HepG2 (cell line): ENCODE data around the gene RASIP1. TPM values are rescaled to one million over a fixed set of nuclear protein-coding genes. Genes with fewer than 3 reads are reported as not detected.

Source experiments
- CREB3 ChIP-seq: sonication (generic); formaldehyde crosslinking; IDR thresholded peaks from 2 replicates; pipeline ENCODE4 v1.5.0; 2020; ENCODE audit warnings: missing genetic modification reagents
- FOXA3 ChIP-seq: IDR thresholded peaks from 2 replicates; pipeline ENCODE4 v1.6.1; 2016; ENCODE audit warnings: missing genetic modification reagents, missing compliant biosample characterization
- FOXM1 ChIP-seq: sonication (generic); formaldehyde crosslinking; IDR thresholded peaks from 2 replicates; pipeline ENCODE4 v1.5.0; 2020; ENCODE audit warnings: missing genetic modification reagents
- GATAD2A ChIP-seq: IDR thresholded peaks from 2 replicates; pipeline ENCODE4 v1.6.1; 2016
- HMGA1 ChIP-seq: sonication (generic); formaldehyde crosslinking; conservative IDR thresholded peaks from 2 replicates; pipeline ENCODE4 v1.4.0; 2020; ENCODE audit warnings: missing genetic modification reagents
- IKZF5 ChIP-seq: IDR thresholded peaks from 2 replicates; pipeline ENCODE4 v1.6.1; 2018; ENCODE audit warnings: missing genetic modification reagents, mild to moderate bottlenecking, missing compliant biosample characterization
- IRX3 ChIP-seq: sonication (generic); formaldehyde crosslinking; IDR thresholded peaks from 2 replicates; pipeline ENCODE4 v1.8.1; 2023; ENCODE audit warnings: mild to moderate bottlenecking, low read depth, missing genetic modification reagents, borderline replicate concordance
- KMT2A ChIP-seq: sonication (generic); formaldehyde crosslinking; IDR thresholded peaks from 2 replicates; pipeline ENCODE4 v1.4.0; 2020; ENCODE audit warnings: missing genetic modification reagents
- MIER2 ChIP-seq: IDR thresholded peaks from 2 replicates; pipeline ENCODE4 v1.6.1; 2016; ENCODE audit warnings: missing biosample characterization, missing genetic modification reagents
- MXD4 ChIP-seq: IDR thresholded peaks from 2 replicates; pipeline ENCODE4 v1.6.1; 2016; ENCODE audit warnings: mild to moderate bottlenecking, missing biosample characterization, missing genetic modification reagents
- MXI1 ChIP-seq: IDR thresholded peaks from 3 replicates; pipeline ENCODE4 v1.6.1; 2012; ENCODE audit warnings: low read depth, low read length, inconsistent platforms, borderline replicate concordance
- NR2C2 ChIP-seq: sonication (generic); formaldehyde crosslinking; IDR thresholded peaks from 2 replicates; pipeline ENCODE4 v1.4.0; 2020; ENCODE audit warnings: missing genetic modification reagents, mild to moderate bottlenecking, moderate library complexity, borderline replicate concordance
- PHB2 ChIP-seq: fragments of 450-650 bp; IDR thresholded peaks from 2 replicates; pipeline ENCODE4 v1.6.1; 2018; ENCODE audit not compliant: partially characterized antibody
- PLSCR1 ChIP-seq: sonication (generic); formaldehyde crosslinking; IDR thresholded peaks from 2 replicates; pipeline ENCODE4 v1.5.0; 2020; ENCODE audit warnings: missing genetic modification reagents, mild to moderate bottlenecking, borderline replicate concordance
- POLR2G ChIP-seq: fragments of 200-400 bp; formaldehyde crosslinking; IDR thresholded peaks from 2 replicates; pipeline ENCODE4 v1.6.1; 2018; ENCODE audit warnings: mild to moderate bottlenecking, low read depth, low read length, moderate library complexity
- SALL1 ChIP-seq: sonication (generic); formaldehyde crosslinking; IDR thresholded peaks from 2 replicates; pipeline ENCODE4 v1.8.0; 2022; ENCODE audit warnings: mild to moderate bottlenecking, missing genetic modification reagents
- ZBTB34 ChIP-seq: sonication (generic); formaldehyde crosslinking; IDR thresholded peaks from 2 replicates; pipeline ENCODE4 v1.8.0; 2022; ENCODE audit warnings: mild to moderate bottlenecking, missing genetic modification reagents
- ZBTB40 ChIP-seq, 2 experiments: fragments of 450-650 bp in 1 of 2; sonication (generic) in 1 of 2; formaldehyde crosslinking in 1 of 2; IDR thresholded peaks; 2 replicates each; pipeline versions ENCODE4 v1.6.1 to v1.8.0; 2016 to 2022; ENCODE audit warnings: antibody characterized with exemption in 1 of 2, mild to moderate bottlenecking in 1 of 2, missing genetic modification reagents in 1 of 2
- polyA plus RNA-seq, 8 experiments: library from polyadenylated mRNA; depleted of rRNA in 3 of 8; stranded (reverse) in 7 of 8; unstranded in 1 of 8; fragments of >200 nt; fragmentation: Illumina TruSeq in 4 of 8; extraction: Trizol in 4 of 8; gene quantifications; 2 replicates each; pipeline versions ENCODE4 v1.2.1 to v1.2.3, GENCODE V29; 2011 to 2016; ENCODE audit warnings: low read depth in 4 of 8, missing spikeins in 1 of 8, mixed read lengths in 1 of 8; ENCODE audit not compliant: insufficient read depth in 1 of 8
- total RNA-seq, 5 experiments: library from RNA; depleted of rRNA; stranded (reverse); fragments of >200 nt; fragmentation: Illumina TruSeq; extraction: Trizol; gene quantifications; 2 replicates each; pipeline ENCODE4 v1.2.3, GENCODE V29; 2016; ENCODE audit warnings: low read depth in 1 of 5

Gene RASIP1
- total and polyA plus RNA-seq, 2 of the 13 experiments (the other 11 are each of a cell fraction or from before 2014, with no cell fraction given), result 0.44 to 0.58 TPM

DNA sequence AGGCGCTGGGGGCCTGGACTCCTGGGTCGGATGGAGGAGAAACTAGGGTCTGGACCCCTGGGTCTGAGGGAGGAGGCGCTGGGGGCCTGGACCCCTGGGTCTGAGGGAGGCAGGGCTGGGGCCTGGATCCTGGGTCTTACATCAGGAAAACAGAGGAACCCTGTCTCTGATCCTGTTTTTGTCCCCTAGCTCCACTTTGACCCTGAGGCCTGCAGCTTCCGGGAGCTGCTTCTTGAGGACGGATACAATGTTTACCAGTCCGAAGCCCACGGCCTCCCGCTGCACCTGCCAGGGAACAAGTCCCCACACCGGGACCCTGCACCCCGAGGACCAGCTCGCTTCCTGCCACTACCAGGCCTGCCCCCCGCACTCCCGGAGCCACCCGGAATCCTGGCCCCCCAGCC, 17.3 kb upstream of the RASIP1 start (continued):
- TF ChIP-seq ZBTB40 (IDR thresholded peaks at IDR 0.05), result no peak
- TF ChIP-seq ZBTB40 (CRISPR knock-in tag; IDR thresholded peaks at IDR 0.05), result no peak
- TF ChIP-seq MIER2 (CRISPR knock-in tag), result no peak
- no peak for TF ChIP-seq ZBTB34 (CRISPR knock-in tag)
- no peak for TF ChIP-seq FOXM1 (CRISPR knock-in tag)
- TF ChIP-seq POLR2G, result no peak
- peak; percentile 80 for TF ChIP-seq GATAD2A (CRISPR knock-in tag)
- TF ChIP-seq IRX3, result no peak
- no peak for TF ChIP-seq MXD4 (CRISPR knock-in tag)
- TF ChIP-seq KMT2A (CRISPR knock-in tag), result no peak
- no peak for TF ChIP-seq MXI1
- TF ChIP-seq HMGA1 (CRISPR knock-in tag), result no peak
- no peak for TF ChIP-seq PHB2
- TF ChIP-seq SALL1, result peak; percentile 79
- TF ChIP-seq NR2C2, result peak; percentile 55; the same call in 1 of the 2 replicates
- no peak for TF ChIP-seq CREB3 (CRISPR knock-in tag)
- TF ChIP-seq PLSCR1 (CRISPR knock-in tag), result no peak
- peak; percentile 54 for TF ChIP-seq FOXA3 (CRISPR knock-in tag)
- 0 out of 2 replicates have a peak, but pooled peaks have one; percentile 20 for TF ChIP-seq IKZF5 (CRISPR knock-in tag)
